ENCODE measurements around the gene RBPJ. TPM values are rescaled to one million over a fixed set of nuclear protein-coding genes. Genes with fewer than 3 reads are reported as not detected.

The RBPJ gene
- total RNA-seq, 2 donors from 2014 or later, result 31.4 to 41.0 TPM

GRCh38 chr4:26298198-26298947, 22.4 kb upstream of the RBPJ start:
- H3K27ac ChIP-seq, result no peak overlapping the region
- no peaks in the 10 kb centered on the region for H3K27me3 ChIP-seq
- TF ChIP-seq CTCF (IDR thresholded peaks at IDR 0.05), result no peak
- DNase-seq (ENCODE audit: low spot score), result no peak
- H3K4me1 ChIP-seq, result no peaks in the 10 kb centered on the region
- H3K36me3 ChIP-seq, result no peaks in the 10 kb centered on the region
- no peak overlapping the region for H3K4me3 ChIP-seq
- no peaks in the 10 kb centered on the region for H3K9me3 ChIP-seq

GRCh38 chr4:26299254-26299882, 21.4 kb upstream of the RBPJ start:
- H3K27me3 ChIP-seq, result no peaks in the 10 kb centered on the region
- no peak for TF ChIP-seq CTCF (IDR thresholded peaks at IDR 0.05)
- no peak overlapping the region for H3K27ac ChIP-seq
- no peak for DNase-seq (ENCODE audit: low spot score)
- no peaks in the 10 kb centered on the region for H3K9me3 ChIP-seq
- no peaks in the 10 kb centered on the region for H3K36me3 ChIP-seq
- H3K4me1 ChIP-seq, result no peaks in the 10 kb centered on the region
- H3K4me3 ChIP-seq, result no peak overlapping the region

- no peak for DNase-seq (ENCODE audit: low spot score)
Measured at GRCh38 chr4:26300314-26301307, 20.2 kb upstream of the RBPJ start.

GRCh38 chr4:26302031-26302899, 18.5 kb upstream of the RBPJ start:
- Histone ChIP-seq H3K4me1 (no peaks in the 10 kb centered on the region), H3K27ac (no peak overlapping the region), H3K27me3 (no peaks in the 10 kb centered on the region), H3K4me3 (no peak overlapping the region), H3K9me3 (no peaks in the 10 kb centered on the region), H3K36me3 (no peaks in the 10 kb centered on the region)
- TF ChIP-seq CTCF (IDR thresholded peaks at IDR 0.05), result no peak
- no peak for DNase-seq (ENCODE audit: low spot score)

More at GRCh38 chr4:26300314-26301307, 20.2 kb upstream of the RBPJ start:
- Histone ChIP-seq H3K36me3 (no peaks in the 10 kb centered on the region), H3K4me3 (no peak overlapping the region), H3K27me3 (no peaks in the 10 kb centered on the region), H3K27ac (no peak overlapping the region), H3K9me3 (no peaks in the 10 kb centered on the region), H3K4me1 (no peaks in the 10 kb centered on the region)
- no peak for TF ChIP-seq CTCF (IDR thresholded peaks at IDR 0.05)

- H3K27me3 ChIP-seq, result no peaks in the 10 kb centered on the region
- no peak for DNase-seq (ENCODE audit: low spot score)
- H3K4me3 ChIP-seq, result no peak overlapping the region
- no peaks in the 10 kb centered on the region for H3K36me3 ChIP-seq
- H3K4me1 ChIP-seq, result no peaks in the 10 kb centered on the region
- H3K9me3 ChIP-seq, result no peaks in the 10 kb centered on the region
- no peak for TF ChIP-seq CTCF (IDR thresholded peaks at IDR 0.05)
- H3K27ac ChIP-seq, result no peak overlapping the region
Measured at GRCh38 chr4:26303008-26303407, 17.8 kb upstream of the RBPJ start.

Measured in right atrium auricular region (tissue), 2 donors.